Karpas-422 (cell line): ENCODE results near the gene DYRK1A. TPM values are rescaled to one million over a fixed set of nuclear protein-coding genes. Genes with fewer than 3 reads are reported as not detected.
"Not testable (repeated sequence)": the region's sequence is repeated elsewhere in the genome, so short reads cannot be mapped to it uniquely, and the experiment has no call there.

Experiments
- DNase-seq: peaks from one replicate; pipeline ENCODE4 v3.0.0-alpha.2; 2015
- H2AFZ ChIP-seq: fragments of 200-600 bp; sonication (generic); 2 replicates; pipeline ENCODE4 v1.6.1; 2014; ENCODE audit warnings: antibody characterized with exemption, low read length, mixed read lengths
- H3K27ac ChIP-seq: fragments of 200-600 bp; sonication (generic); 2 replicates; pipeline ENCODE4 v1.5.1; 2014; ENCODE audit warnings: mild to moderate bottlenecking, low read length, moderate library complexity
- H3K27me3 ChIP-seq: fragments of 200-600 bp; sonication (generic); 2 replicates; pipeline ENCODE4 v1.6.1; 2014; ENCODE audit warnings: low read length, mixed read lengths
- H3K36me3 ChIP-seq: fragments of 200-600 bp; sonication (generic); 2 replicates; pipeline ENCODE4 v1.6.1; 2014; ENCODE audit warnings: low read length, mixed read lengths; ENCODE audit not compliant: insufficient read depth
- H3K4me1 ChIP-seq: fragments of 200-600 bp; sonication (generic); 2 replicates; pipeline ENCODE4 v1.6.1; 2014; ENCODE audit warnings: mild to moderate bottlenecking, low read length, mixed read lengths
- H3K4me2 ChIP-seq: fragments of 200-600 bp; sonication (generic); 2 replicates; pipeline ENCODE4 v1.6.1; 2014; ENCODE audit warnings: low read length, low read depth, mild to moderate bottlenecking; ENCODE audit not compliant: poor library complexity, severe bottlenecking
- H3K4me3 ChIP-seq: fragments of 200-600 bp; sonication (generic); 2 replicates; pipeline ENCODE4 v1.5.1; 2014; ENCODE audit warnings: mild to moderate bottlenecking, antibody characterized with exemption, low read length, mixed read lengths
- H3K79me2 ChIP-seq: fragments of 200-600 bp; sonication (generic); 2 replicates; pipeline ENCODE4 v1.6.1; 2014; ENCODE audit warnings: mild to moderate bottlenecking, low read length, mixed read lengths
- H3K9ac ChIP-seq: fragments of 200-600 bp; sonication (generic); 2 replicates; pipeline ENCODE4 v1.6.0; 2014; ENCODE audit warnings: low read length
- H3K9me2 ChIP-seq: fragments of 200-600 bp; sonication (generic), shearing (Covaris generic); replicated peaks from 2 replicates; pipeline ENCODE4 v1.6.0; 2014; ENCODE audit warnings: mild to moderate bottlenecking, low read length, moderate library complexity; ENCODE audit not compliant: insufficient read depth
- H3K9me3 ChIP-seq: fragments of 300-700, 200-600 bp; sonication (generic); 2 replicates; pipeline ENCODE4 v1.6.1; 2014; ENCODE audit warnings: low read length, mixed read lengths
- H4K20me1 ChIP-seq: fragments of 200-600 bp; sonication (generic); 2 replicates; pipeline ENCODE4 v1.6.1; 2014; ENCODE audit warnings: mild to moderate bottlenecking, antibody characterized with exemption, low read length, low read depth; ENCODE audit not compliant: insufficient read depth
- total RNA-seq: library from RNA; depleted of rRNA; stranded (reverse); fragments of >200 nt; shearing (Covaris generic); gene quantifications from 2 replicates; pipeline ENCODE4 v1.2.3, GENCODE V29; 2014; ENCODE audit warnings: low replicate concordance

Gene DYRK1A
- total RNA-seq, 1 experiment from 2014 or later = 98.2 TPM

- Histone ChIP-seq H3K4me2 (no peak overlapping the region), H3K9ac (no peak overlapping the region), H3K9me3 (no peaks in the 10 kb centered on the region), H3K9me2 (no peaks in the 10 kb centered on the region), H4K20me1 (no peaks in the 10 kb centered on the region), H3K79me2 (no peaks in the 10 kb centered on the region), H2AFZ (no peak overlapping the region), H3K4me1 (no peaks in the 10 kb centered on the region), H3K36me3 (no peaks in the 10 kb centered on the region), H3K27me3 (no peaks in the 10 kb centered on the region), H3K27ac (no peak overlapping the region), H3K4me3 (no peak overlapping the region)
- no peak for DNase-seq
These were observed 181.1 kb downstream of the DYRK1A start for GRCh38 chr21:37547615-37548200.

- H3K9ac ChIP-seq = no peak overlapping the region
- no peak overlapping the region for H3K4me2 ChIP-seq
- H2AFZ ChIP-seq = no peak overlapping the region
- no peak for DNase-seq
- H3K9me3 ChIP-seq = no peaks in the 10 kb centered on the region
- H3K27ac ChIP-seq = no peak overlapping the region
- H3K4me3 ChIP-seq = no peak overlapping the region
- no peaks in the 10 kb centered on the region for H3K36me3 ChIP-seq
- no peaks in the 10 kb centered on the region for H3K79me2 ChIP-seq
- no peaks in the 10 kb centered on the region for H3K27me3 ChIP-seq
- H3K9me2 ChIP-seq = no peaks in the 10 kb centered on the region
- H4K20me1 ChIP-seq = no peaks in the 10 kb centered on the region
- no peaks in the 10 kb centered on the region for H3K4me1 ChIP-seq
These were observed 182.0 kb downstream of the DYRK1A start for GRCh38 chr21:37548521-37548981.

- not testable (repeated sequence) for H3K27me3 ChIP-seq, H3K4me2 ChIP-seq, DNase-seq, H3K9ac ChIP-seq, H4K20me1 ChIP-seq, H3K27ac ChIP-seq, H3K4me1 ChIP-seq, H2AFZ ChIP-seq, H3K36me3 ChIP-seq, H3K9me3 ChIP-seq, H3K9me2 ChIP-seq, H3K4me3 ChIP-seq, H3K79me2 ChIP-seq
These were observed 183.2 kb downstream of the DYRK1A start for GRCh38 chr21:37549730-37550129.

GRCh38 chr21:37550157-37550556 is 183.6 kb downstream of the DYRK1A start:
- Histone ChIP-seq H3K9me3 (no peaks in the 10 kb centered on the region), H3K9me2 (no peaks in the 10 kb centered on the region), H3K27ac (no peak overlapping the region), H3K4me1 (no peaks in the 10 kb centered on the region), H3K79me2 (no peaks in the 10 kb centered on the region), H3K4me2 (no peak overlapping the region), H4K20me1 (no peaks in the 10 kb centered on the region), H2AFZ (no peak overlapping the region), H3K4me3 (no peak overlapping the region), H3K27me3 (no peaks in the 10 kb centered on the region), H3K36me3 (no peaks in the 10 kb centered on the region), H3K9ac (no peak overlapping the region)
- no peak for DNase-seq

- no peaks in the 10 kb centered on the region for H3K9me3 ChIP-seq
- H3K27ac ChIP-seq = no peak overlapping the region
- H2AFZ ChIP-seq = no peak overlapping the region
- no peaks in the 10 kb centered on the region for H3K79me2 ChIP-seq
- DNase-seq = no peak
- H3K9me2 ChIP-seq = no peaks in the 10 kb centered on the region
- no peaks in the 10 kb centered on the region for H3K4me1 ChIP-seq
- no peaks in the 10 kb centered on the region for H4K20me1 ChIP-seq
- H3K4me3 ChIP-seq = no peak overlapping the region
- no peak overlapping the region for H3K4me2 ChIP-seq
- H3K36me3 ChIP-seq = no peaks in the 10 kb centered on the region
- no peak overlapping the region for H3K9ac ChIP-seq
- H3K27me3 ChIP-seq = no peaks in the 10 kb centered on the region
These were observed 184.2 kb downstream of the DYRK1A start for GRCh38 chr21:37550618-37551330.

- Histone ChIP-seq H3K4me1 (no peaks in the 10 kb centered on the region), H3K79me2 (no peaks in the 10 kb centered on the region), H3K4me2 (no peak overlapping the region), H3K9me2 (no peaks in the 10 kb centered on the region), H2AFZ (no peak overlapping the region), H4K20me1 (no peaks in the 10 kb centered on the region), H3K36me3 (no peaks in the 10 kb centered on the region), H3K9me3 (no peaks in the 10 kb centered on the region), H3K27me3 (no peaks in the 10 kb centered on the region), H3K27ac (no peak overlapping the region), H3K4me3 (no peak overlapping the region), H3K9ac (no peak overlapping the region)
- no peak for DNase-seq
These were observed 184.9 kb downstream of the DYRK1A start for GRCh38 chr21:37551331-37551992.

GRCh38 chr21:37551993-37552355 is 185.4 kb downstream of the DYRK1A start:
- Histone ChIP-seq H3K36me3 (no peaks in the 10 kb centered on the region), H3K4me1 (no peaks in the 10 kb centered on the region), H3K4me3 (no peak overlapping the region), H3K79me2 (no peaks in the 10 kb centered on the region), H3K4me2 (no peak overlapping the region), H4K20me1 (no peaks in the 10 kb centered on the region), H2AFZ (no peak overlapping the region), H3K27ac (no peak overlapping the region), H3K9me2 (no peaks in the 10 kb centered on the region), H3K9ac (no peak overlapping the region), H3K27me3 (no peaks in the 10 kb centered on the region), H3K9me3 (no peaks in the 10 kb centered on the region)
- no peak for DNase-seq

GRCh38 chr21:37552496-37553029 is 186.0 kb downstream of the DYRK1A start:
- Histone ChIP-seq H3K4me2 (no peak overlapping the region), H3K9ac (no peak overlapping the region), H3K9me3 (no peaks in the 10 kb centered on the region), H3K4me3 (no peak overlapping the region), H3K36me3 (no peaks in the 10 kb centered on the region), H3K4me1 (peaks cover 4% of the 10 kb centered on the region; the same call in 1 of the 2 replicates), H3K27ac (no peak overlapping the region), H2AFZ (no peak overlapping the region), H3K27me3 (no peaks in the 10 kb centered on the region), H3K79me2 (no peaks in the 10 kb centered on the region), H4K20me1 (no peaks in the 10 kb centered on the region), H3K9me2 (no peaks in the 10 kb centered on the region)
- DNase-seq = no peak
